ENCODE measurements around the gene CACNA2D4.

Gene CACNA2D4

DNA sequence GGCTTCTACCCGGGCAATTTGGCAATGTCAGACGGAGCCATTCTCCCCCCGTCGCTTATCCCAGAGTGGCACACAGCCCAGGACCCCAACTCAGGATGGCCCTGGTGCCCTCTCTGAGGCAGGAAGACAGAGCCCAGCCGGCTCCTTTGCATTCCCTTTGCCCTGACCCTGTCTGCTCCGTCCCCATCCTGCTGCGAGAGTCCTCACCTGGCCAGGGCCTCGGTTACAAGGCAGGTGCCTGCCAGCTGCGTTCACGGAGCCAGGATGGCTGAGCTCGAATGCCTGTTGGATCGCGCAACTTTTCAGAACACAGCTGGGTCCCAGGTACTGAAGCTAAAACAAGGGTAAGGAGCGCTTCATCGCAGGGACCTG, 79.5 kb downstream of the CACNA2D4 start:
- DNase-seq (ENCODE audit: extremely low read depth, insufficient read length), result no peak
- Histone ChIP-seq H3K4me3 (replicated peaks; ENCODE audit: low read depth, low read length) (no peak overlapping the region), H3K36me3 (ENCODE audit: control insufficient read depth, insufficient read depth, low read length) (no peaks in the 10 kb centered on the region), H3K27me3 (replicated peaks; ENCODE audit: control insufficient read depth, insufficient read depth, low read length) (peaks cover 2% of the 10 kb centered on the region; the same call in 1 of the 2 replicates)
- TF ChIP-seq, protein P1, sequence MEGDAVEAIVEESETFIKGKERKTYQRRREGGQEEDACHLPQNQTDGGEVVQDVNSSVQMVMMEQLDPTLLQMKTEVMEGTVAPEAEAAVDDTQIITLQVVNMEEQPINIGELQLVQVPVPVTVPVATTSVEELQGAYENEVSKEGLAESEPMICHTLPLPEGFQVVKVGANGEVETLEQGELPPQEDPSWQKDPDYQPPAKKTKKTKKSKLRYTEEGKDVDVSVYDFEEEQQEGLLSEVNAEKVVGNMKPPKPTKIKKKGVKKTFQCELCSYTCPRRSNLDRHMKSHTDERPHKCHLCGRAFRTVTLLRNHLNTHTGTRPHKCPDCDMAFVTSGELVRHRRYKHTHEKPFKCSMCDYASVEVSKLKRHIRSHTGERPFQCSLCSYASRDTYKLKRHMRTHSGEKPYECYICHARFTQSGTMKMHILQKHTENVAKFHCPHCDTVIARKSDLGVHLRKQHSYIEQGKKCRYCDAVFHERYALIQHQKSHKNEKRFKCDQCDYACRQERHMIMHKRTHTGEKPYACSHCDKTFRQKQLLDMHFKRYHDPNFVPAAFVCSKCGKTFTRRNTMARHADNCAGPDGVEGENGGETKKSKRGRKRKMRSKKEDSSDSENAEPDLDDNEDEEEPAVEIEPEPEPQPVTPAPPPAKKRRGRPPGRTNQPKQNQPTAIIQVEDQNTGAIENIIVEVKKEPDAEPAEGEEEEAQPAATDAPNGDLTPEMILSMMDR (IDR thresholded peaks at IDR 0.05; ENCODE audit: insufficient read depth, low read length, poor library complexity, severe bottlenecking), result no peak

DNA sequence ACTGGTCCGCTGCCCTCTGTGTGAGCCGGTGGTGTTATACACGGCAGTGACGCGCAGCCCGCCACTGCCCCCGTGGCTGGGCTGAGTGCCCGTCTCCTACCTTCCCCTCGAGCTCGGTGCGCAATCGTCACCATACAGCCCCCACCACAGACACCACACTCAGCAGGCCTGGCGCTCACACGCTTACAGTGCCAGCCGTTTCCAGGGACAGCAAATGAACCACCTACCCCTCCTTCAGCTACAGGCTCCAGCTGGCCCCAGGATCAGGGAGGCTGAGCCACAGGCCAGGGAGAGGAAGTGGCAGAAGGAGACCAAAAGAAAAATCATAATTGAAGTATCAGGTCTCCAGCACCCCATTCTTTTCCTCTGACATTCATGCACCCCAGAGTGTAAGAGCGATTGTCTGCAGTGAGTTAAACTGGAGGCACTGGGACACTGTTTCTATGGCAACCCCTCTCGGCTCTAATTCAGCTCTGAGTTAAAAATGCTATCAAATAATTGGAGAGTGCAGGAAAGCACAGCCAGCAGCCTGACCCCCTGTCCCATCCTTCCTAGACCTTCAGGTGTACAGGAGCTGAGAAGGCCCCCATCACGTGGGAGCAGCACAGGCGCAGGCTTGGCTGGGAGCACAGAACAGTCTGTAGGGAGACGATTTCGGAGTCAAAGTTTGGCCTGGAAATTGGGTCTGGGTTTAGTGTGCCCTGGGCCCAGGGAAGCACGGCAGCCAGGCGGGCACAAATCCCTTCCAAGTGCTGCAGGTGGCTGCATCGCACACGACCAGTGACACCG, 80.1 kb downstream of the CACNA2D4 start:
- H3K4me3 ChIP-seq (replicated peaks; ENCODE audit: low read depth, low read length), result no peak overlapping the region
- no peaks in the 10 kb centered on the region for H3K36me3 ChIP-seq (ENCODE audit: control insufficient read depth, insufficient read depth, low read length)
- no peak for DNase-seq (ENCODE audit: extremely low read depth, insufficient read length)
- H3K27me3 ChIP-seq (replicated peaks; ENCODE audit: control insufficient read depth, insufficient read depth, low read length), result peaks cover 2% of the 10 kb centered on the region; the same call in 1 of the 2 replicates
- TF ChIP-seq, protein P1 (IDR thresholded peaks at IDR 0.05; ENCODE audit: insufficient read depth, low read length, poor library complexity, severe bottlenecking), result no peak

DNA sequence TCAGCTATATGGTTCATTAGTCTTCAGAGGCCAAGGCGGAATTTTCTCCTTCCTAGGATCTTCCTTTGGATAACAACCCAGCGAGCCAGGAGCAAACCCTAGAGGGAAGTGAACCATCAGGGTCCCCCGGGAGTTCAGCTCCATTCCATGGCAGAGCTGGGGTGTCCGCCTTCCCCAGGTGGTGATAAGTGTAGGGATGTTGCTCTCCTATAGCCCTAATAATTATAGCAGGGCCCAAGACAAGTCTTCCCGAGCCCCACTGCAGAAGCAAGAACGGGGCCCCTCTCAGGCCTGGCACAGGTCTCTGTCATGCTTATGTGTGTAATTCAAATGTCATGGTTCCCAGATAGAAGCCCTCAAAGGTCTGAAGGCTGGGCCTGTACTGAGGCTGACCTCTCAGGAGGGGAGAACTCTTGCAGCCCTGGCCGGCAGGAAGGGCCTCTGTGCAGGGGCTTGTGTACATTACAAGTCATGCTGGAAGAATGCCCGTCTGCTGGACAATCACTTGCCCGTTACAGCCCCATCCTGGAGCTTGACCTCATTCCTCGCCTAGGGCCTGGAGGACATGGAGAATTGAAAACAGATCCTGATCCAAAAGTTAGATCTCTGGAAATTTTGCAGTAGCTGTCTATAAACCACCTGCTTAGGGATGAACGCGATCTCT, 80.8 kb downstream of the CACNA2D4 start:
- Histone ChIP-seq H3K27me3 (replicated peaks; ENCODE audit: control insufficient read depth, insufficient read depth, low read length) (peaks cover under 1% of the 10 kb centered on the region; the same call in 1 of the 2 replicates), H3K4me3 (replicated peaks; ENCODE audit: low read depth, low read length) (no peak overlapping the region), H3K36me3 (ENCODE audit: control insufficient read depth, insufficient read depth, low read length) (no peaks in the 10 kb centered on the region)
- DNase-seq (ENCODE audit: extremely low read depth, insufficient read length), result no peak
- TF ChIP-seq, protein P1 (IDR thresholded peaks at IDR 0.05; ENCODE audit: insufficient read depth, low read length, poor library complexity, severe bottlenecking), result no peak

DNA sequence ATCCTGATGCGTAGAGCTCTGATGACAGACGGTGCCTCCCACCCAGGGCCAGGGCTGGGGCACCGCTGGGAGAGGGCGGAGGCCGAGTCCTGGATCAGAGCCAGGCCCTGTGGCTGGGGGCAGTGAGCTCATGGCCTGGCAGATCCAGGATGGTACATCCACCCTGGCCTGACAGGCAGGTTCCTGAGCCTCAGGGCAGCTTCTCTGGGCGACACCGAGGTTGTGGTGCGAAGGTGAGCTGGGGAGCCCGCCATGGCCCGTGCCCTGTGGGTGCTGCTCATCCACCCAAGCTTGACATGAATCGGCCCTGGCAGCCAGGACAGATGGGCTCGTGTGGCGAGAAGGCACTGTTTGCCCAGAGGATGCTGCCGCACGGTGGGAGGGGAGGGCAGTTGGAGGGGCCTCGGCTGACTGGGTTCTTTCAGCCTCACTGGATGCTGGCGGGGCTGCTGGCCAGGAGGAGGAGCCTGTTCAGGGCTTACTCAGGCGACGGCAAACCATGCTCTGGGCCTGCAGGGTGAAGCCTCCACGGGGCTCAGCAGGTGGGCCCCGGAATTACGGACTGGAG, 81.5 kb downstream of the CACNA2D4 start:
- TF ChIP-seq, protein P1 (IDR thresholded peaks at IDR 0.05; ENCODE audit: insufficient read depth, low read length, poor library complexity, severe bottlenecking), result no peak
- no peak for DNase-seq (ENCODE audit: extremely low read depth, insufficient read length)
- H3K36me3 ChIP-seq (ENCODE audit: control insufficient read depth, insufficient read depth, low read length), result no peaks in the 10 kb centered on the region
- H3K4me3 ChIP-seq (replicated peaks; ENCODE audit: low read depth, low read length), result no peak overlapping the region
- H3K27me3 ChIP-seq (replicated peaks; ENCODE audit: control insufficient read depth, insufficient read depth, low read length), result no peaks in the 10 kb centered on the region; the same call in 1 of the 2 replicates

DNA sequence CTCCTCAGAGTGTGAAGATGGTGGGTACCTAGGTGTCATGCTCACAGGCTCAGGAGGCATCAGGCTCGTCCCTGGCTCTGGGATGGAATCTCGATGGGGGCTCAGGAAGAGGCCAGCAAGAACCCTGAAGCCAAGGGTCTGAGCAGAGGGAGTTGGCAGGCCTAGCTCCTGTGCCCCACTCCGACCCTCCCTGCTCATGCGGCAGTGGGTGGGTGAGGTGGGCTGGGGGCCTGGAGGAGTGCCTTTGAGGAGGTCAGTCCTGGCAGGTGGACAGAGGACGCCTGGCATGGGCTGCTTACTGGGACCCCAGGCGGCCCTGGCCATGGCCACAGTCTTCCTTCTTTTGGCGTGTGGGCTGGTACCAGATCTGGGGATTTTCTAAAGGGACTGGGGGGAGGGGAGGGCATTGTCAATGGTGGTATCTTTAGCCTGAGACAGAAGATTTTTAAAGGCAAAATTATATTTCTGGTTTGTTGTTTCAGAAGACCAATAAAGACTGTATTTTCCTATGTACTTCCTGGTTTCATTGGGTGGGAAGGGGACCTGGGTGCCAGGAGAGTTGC, 82.1 kb downstream of the CACNA2D4 start:
- Histone ChIP-seq H3K27me3 (replicated peaks; ENCODE audit: control insufficient read depth, insufficient read depth, low read length) (no peaks in the 10 kb centered on the region; the same call in none of the 2 replicates), H3K4me3 (replicated peaks; ENCODE audit: low read depth, low read length) (no peak overlapping the region), H3K36me3 (ENCODE audit: control insufficient read depth, insufficient read depth, low read length) (no peaks in the 10 kb centered on the region)
- TF ChIP-seq, protein P1 (IDR thresholded peaks at IDR 0.05; ENCODE audit: insufficient read depth, low read length, poor library complexity, severe bottlenecking), result no peak
- no peak for DNase-seq (ENCODE audit: extremely low read depth, insufficient read length)
